GM12878 (cell line): ENCODE results near the gene MLN. TPM values are rescaled to one million over a fixed set of nuclear protein-coding genes. Genes with fewer than 3 reads are reported as not detected.

Experiments
- ATAC-seq: fragments of 200-7000 bp; cut with Tn5 transposase; 3 replicates; pipeline ENCODE4 v1.9.1; 2020; ENCODE audit warnings: mild to moderate bottlenecking, moderate library complexity
- BruUV-seq: library from RNA; stranded (reverse); fragments of 400-500 nt; replicated peaks from 2 replicates; lab custom pipeline; 2021; lab: Mats Ljungman, UMichigan
- CTCF ChIA-PET: fragments of 300-600 bp; sonication (Branson Sonifier 250); formaldehyde crosslinking; extraction: SDS; loops from one replicate; lab custom pipeline; 2021; ENCODE audit warnings: inconsistent platforms; lab: Yijun Ruan, JAX
- POLR2A ChIA-PET: fragments of 350-600 bp; formaldehyde crosslinking; extraction: SDS; loops from one replicate; lab custom pipeline; 2021; ENCODE audit warnings: inconsistent platforms; lab: Charles Lee
- RAD21 ChIA-PET: fragments of 300-600 bp; sonication (Branson Sonifier 250); formaldehyde crosslinking; loops from one replicate; lab custom pipeline; 2023; ENCODE audit warnings: antibody characterized with exemption; ENCODE audit not compliant: unreplicated experiment; lab: Charles Lee
- SMC1A ChIA-PET: fragments of 300-600 bp; sonication (Branson Sonifier 250); formaldehyde crosslinking; loops from one replicate; lab custom pipeline; 2023; ENCODE audit not compliant: unreplicated experiment, uncharacterized antibody; lab: Charles Lee
- DNase-seq: peaks from one replicate; pipeline ENCODE4 v3.0.0-alpha.2; 2011; ENCODE audit warnings: low read depth, low spot score
- FAIRE-seq: peaks from 3 replicates; lab custom pipeline; 2011; peaks lifted over from hg19 to GRCh38; lab: Jason Lieb, UNC
- H2AFZ ChIP-seq: 2 replicates; pipeline ENCODE4 v1.6.0; 2011; ENCODE audit warnings: low read depth, low read length, control low read depth; ENCODE audit not compliant: control insufficient read depth
- H3K27ac ChIP-seq: 2 replicates; pipeline ENCODE4 v1.5.1; 2011; ENCODE audit warnings: control low read depth; ENCODE audit not compliant: control insufficient read depth, insufficient read depth
- H3K27me3 ChIP-seq, 2 experiments: replicated peaks in 1 of 2; 2 replicates each; pipeline versions ENCODE4 v1.6.0 to v1.6.1; 2011; ENCODE audit warnings: low read length in 1 of 2; ENCODE audit not compliant: control insufficient read depth in 2 of 2, insufficient read depth in 2 of 2
- H3K36me3 ChIP-seq, 2 experiments: 2 replicates each; pipeline ENCODE4 v1.5.1; 2011; ENCODE audit warnings: low read length in 1 of 2; ENCODE audit not compliant: control insufficient read depth in 2 of 2, insufficient read depth in 2 of 2
- H3K4me1 ChIP-seq: 2 replicates; pipeline ENCODE4 v1.6.1; 2011; ENCODE audit warnings: mild to moderate bottlenecking, low read length, moderate library complexity, mixed read lengths; ENCODE audit not compliant: control insufficient read depth, insufficient read depth
- H3K4me2 ChIP-seq: 2 replicates; pipeline ENCODE4 v1.6.0; 2011; ENCODE audit warnings: control low read depth; ENCODE audit not compliant: control insufficient read depth, insufficient read depth
- H3K4me3 ChIP-seq: fragments of 200-600 bp; sonication (generic); 2 replicates; pipeline ENCODE4 v1.5.1; 2016
- H3K79me2 ChIP-seq: 2 replicates; pipeline ENCODE4 v1.6.0; 2011; ENCODE audit warnings: low read length; ENCODE audit not compliant: control insufficient read depth, insufficient read depth
- H3K9ac ChIP-seq: 2 replicates; pipeline ENCODE4 v1.8.0; 2011; ENCODE audit warnings: low read length, control low read depth, mixed read lengths; ENCODE audit not compliant: control insufficient read depth, insufficient read depth
- H3K9me3 ChIP-seq: replicated peaks from 3 replicates; pipeline ENCODE4 v1.5.1; 2011; ENCODE audit warnings: mild to moderate bottlenecking, low read length; ENCODE audit not compliant: control insufficient read depth, insufficient read depth
- H4K20me1 ChIP-seq: 2 replicates; pipeline ENCODE4 v1.6.0; 2011; ENCODE audit not compliant: control insufficient read depth, insufficient read depth
- BACH1 ChIP-seq: fragments of 450-650 bp; IDR thresholded peaks from 2 replicates; pipeline ENCODE4 v1.6.1; 2017; ENCODE audit warnings: mild to moderate bottlenecking, borderline replicate concordance
- DPF2 ChIP-seq: fragments of 450-650 bp; IDR thresholded peaks from 2 replicates; pipeline ENCODE4 v1.6.1; 2017; ENCODE audit warnings: mild to moderate bottlenecking
- HDAC2 ChIP-seq: fragments of 200-600 bp; sonication (generic); IDR thresholded peaks from 2 replicates; pipeline ENCODE4 v1.6.1; 2017
- NRF1 ChIP-seq: conservative IDR thresholded peaks from 2 replicates; pipeline ENCODE4 v1.6.1; 2011; ENCODE audit warnings: mild to moderate bottlenecking, low read depth, low read length, improper control_type of control experiment
- POLR2AphosphoS2 ChIP-seq: IDR thresholded peaks from 2 replicates; pipeline ENCODE4 v1.6.1; 2011; ENCODE audit warnings: low read depth, mild to moderate bottlenecking, low read length, improper control_type of control experiment, moderate library complexity
- SIN3A ChIP-seq: IDR thresholded peaks from 2 replicates; pipeline ENCODE4 v1.6.1; 2012; ENCODE audit warnings: low read depth, low read length, improper control_type of control experiment
- SPI1 ChIP-seq: IDR thresholded peaks from 2 replicates; pipeline ENCODE4 v1.6.1; 2011; ENCODE audit warnings: low read depth, mild to moderate bottlenecking, low read length, moderate library complexity, borderline replicate concordance; ENCODE audit not compliant: insufficient read depth
- SUPT20H ChIP-seq: IDR thresholded peaks from 2 replicates; pipeline ENCODE4 v1.6.1; 2011; ENCODE audit warnings: low read depth, mild to moderate bottlenecking, low read length, moderate library complexity, borderline replicate concordance; ENCODE audit not compliant: control insufficient read depth
- TCF12 ChIP-seq: IDR thresholded peaks from 2 replicates; pipeline ENCODE4 v1.6.1; 2011; ENCODE audit warnings: low read depth, mild to moderate bottlenecking, low read length
- YBX1 ChIP-seq: fragments of 450-650 bp; IDR thresholded peaks from 2 replicates; pipeline ENCODE4 v1.6.1; 2016; ENCODE audit warnings: antibody characterized with exemption
- WGBS: methylation state at CpG from one replicate; pipeline ENCODE4 v1.1.6; 2016; ENCODE audit warnings: low lambda C conversion rate; ENCODE audit not compliant: insufficient replicate concordance, insufficient coverage; ENCODE audit errors: missing lambda C conversion rate; 5-methylcytosine and 5-hydroxymethylcytosine counted together
- in situ Hi-C: fragments of 300-500 bp; cut with MboI; formaldehyde crosslinking; loops from 9 replicates; pipeline ENCODE4 v1.14.3; 2018; ENCODE audit warnings: mixed read lengths
- intact Hi-C: fragments of 100-400 bp; cut with micrococcal nuclease; formaldehyde crosslinking; loops from one replicate; pipeline ENCODE4 v1.14.2; 2022; ENCODE audit not compliant: unreplicated experiment
- polyA plus RNA-seq, 11 experiments: library from polyadenylated mRNA; depleted of rRNA in 4 of 11; unstranded in 6 of 11; stranded (reverse) in 5 of 11; fragments of >200 nt; fragmentation: Nextera tagmentation in 4 of 11; fragmentation: Illumina TruSeq in 1 of 11; extraction: Ambion mirVana in 4 of 11; extraction: Trizol in 1 of 11; gene quantifications; 1 replicate in 1 of 11; 2 replicates in 10 of 11; pipeline versions ENCODE4 v1.2.1 to v1.2.3, GENCODE V29; 2011 to 2016; ENCODE audit warnings: inconsistent platforms in 2 of 11, missing spikeins in 2 of 11, low read depth in 1 of 11
- total RNA-seq, 4 experiments: library from RNA; depleted of rRNA in 3 of 4; stranded (reverse); fragments of >200 nt in 3 of 4; fragmentation: Illumina TruSeq in 1 of 4; extraction: Trizol in 1 of 4; gene quantifications; 2 replicates each; pipeline versions ENCODE4 v1.2.1 to v1.2.3, GENCODE V29; 2013 to 2021
- TF ChIP-seq, protein P1 (sequence below): IDR thresholded peaks from 2 replicates; pipeline ENCODE4 v1.6.1; 2012; ENCODE audit warnings: low read depth, low read length, improper control_type of control experiment
- TF ChIP-seq, protein P2 (sequence below): fragments of 450-650 bp; IDR thresholded peaks from 2 replicates; pipeline ENCODE4 v1.6.1; 2017; ENCODE audit warnings: mild to moderate bottlenecking, low read depth, inconsistent platforms; ENCODE audit not compliant: poor library complexity, severe bottlenecking
- TF ChIP-seq, protein P3 (sequence below): IDR thresholded peaks from 2 replicates; pipeline ENCODE4 v1.6.1; 2012; ENCODE audit warnings: improper control_type of control experiment, low read depth, low read length; ENCODE audit not compliant: insufficient replicate concordance
- TF ChIP-seq, protein P4 (sequence below): IDR thresholded peaks from 2 replicates; pipeline ENCODE4 v1.6.1; 2012; ENCODE audit warnings: low read length, inconsistent platforms

The MLN gene
- total and polyA plus RNA-seq, 10 of the 15 experiments (the other 5 are each of a cell fraction or from before 2014, with no cell fraction given), result not detected

DNA sequence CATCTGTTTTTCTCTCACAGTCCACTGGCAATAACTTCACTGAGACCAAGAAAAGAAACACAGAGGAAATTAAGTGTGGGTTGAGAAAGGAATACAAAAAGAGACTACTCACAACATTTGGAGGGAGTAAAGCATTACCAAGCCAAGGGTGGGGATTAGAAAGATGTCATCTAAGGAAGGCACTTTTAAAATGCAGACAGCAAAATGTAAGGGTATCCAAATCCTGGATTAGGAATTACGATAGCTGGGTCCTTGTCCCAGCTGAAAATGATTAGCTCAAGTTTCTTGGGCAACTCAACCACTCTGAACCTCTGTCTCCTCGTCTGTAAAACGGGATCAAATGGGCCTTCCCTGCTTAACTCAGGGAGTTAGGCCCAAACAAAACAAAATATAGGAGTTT, 17.1 kb downstream of the MLN start:
- Histone ChIP-seq H3K9me3 (no peaks in the 10 kb centered on the region), H3K4me2 (peak overlapping the region; percentile 87; the same call in 1 of the 2 replicates), H3K27me3 (no peaks in the 10 kb centered on the region), H3K4me1 (peaks cover 6% of the 10 kb centered on the region), H3K9ac (no peak overlapping the region), H3K36me3 (peaks cover 5 to 13% of the 10 kb centered on the region in 2 experiments; a peak in 2 of 4 replicates), H3K27ac (no peak overlapping the region), H2AFZ (no peak overlapping the region), H4K20me1 (no peaks in the 10 kb centered on the region; the same call in 1 of the 2 replicates), H3K79me2 (peaks cover 30% of the 10 kb centered on the region), H3K4me3 (peak overlapping the region; percentile 95)
- ChIA-PET POLR2A (no interaction called here), SMC1A (interaction anchor here (1.4 kb wide), 1 partner anchor 15 kb away, joined by 4 read pairs; no protein-coding TSS in a partner anchor), RAD21 (interaction anchor here (0.9 kb wide), 1 partner anchor 15 kb away, joined by 3 read pairs; no protein-coding TSS in a partner anchor), CTCF (interaction anchor here (1.4 to 1.9 kb wide), 2 partner anchors 15 to 17 kb away, joined by 4 to 7 read pairs; no protein-coding TSS in a partner anchor)
- WGBS, result 95% methylated on average over 3 of the region's 3 CpGs
- BruUV-seq, result no TSS peak
- FAIRE-seq (no peak), DNase-seq (no peak), ATAC-seq (no peak)
- in situ Hi-C loops (no loop called here), intact Hi-C loops (no loop called here)
- TF ChIP-seq SPI1 (no peak), TCF12 (no peak), POLR2AphosphoS2 (no peak), BACH1 (no peak), SUPT20H (no peak), DPF2 (no peak), SIN3A (no peak), NRF1 (no peak), YBX1 (no peak), HDAC2 (no peak)
- TF ChIP-seq, protein P1, sequence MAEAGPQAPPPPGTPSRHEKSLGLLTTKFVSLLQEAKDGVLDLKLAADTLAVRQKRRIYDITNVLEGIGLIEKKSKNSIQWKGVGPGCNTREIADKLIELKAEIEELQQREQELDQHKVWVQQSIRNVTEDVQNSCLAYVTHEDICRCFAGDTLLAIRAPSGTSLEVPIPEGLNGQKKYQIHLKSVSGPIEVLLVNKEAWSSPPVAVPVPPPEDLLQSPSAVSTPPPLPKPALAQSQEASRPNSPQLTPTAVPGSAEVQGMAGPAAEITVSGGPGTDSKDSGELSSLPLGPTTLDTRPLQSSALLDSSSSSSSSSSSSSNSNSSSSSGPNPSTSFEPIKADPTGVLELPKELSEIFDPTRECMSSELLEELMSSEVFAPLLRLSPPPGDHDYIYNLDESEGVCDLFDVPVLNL, result no peak
- TF ChIP-seq, protein P2, sequence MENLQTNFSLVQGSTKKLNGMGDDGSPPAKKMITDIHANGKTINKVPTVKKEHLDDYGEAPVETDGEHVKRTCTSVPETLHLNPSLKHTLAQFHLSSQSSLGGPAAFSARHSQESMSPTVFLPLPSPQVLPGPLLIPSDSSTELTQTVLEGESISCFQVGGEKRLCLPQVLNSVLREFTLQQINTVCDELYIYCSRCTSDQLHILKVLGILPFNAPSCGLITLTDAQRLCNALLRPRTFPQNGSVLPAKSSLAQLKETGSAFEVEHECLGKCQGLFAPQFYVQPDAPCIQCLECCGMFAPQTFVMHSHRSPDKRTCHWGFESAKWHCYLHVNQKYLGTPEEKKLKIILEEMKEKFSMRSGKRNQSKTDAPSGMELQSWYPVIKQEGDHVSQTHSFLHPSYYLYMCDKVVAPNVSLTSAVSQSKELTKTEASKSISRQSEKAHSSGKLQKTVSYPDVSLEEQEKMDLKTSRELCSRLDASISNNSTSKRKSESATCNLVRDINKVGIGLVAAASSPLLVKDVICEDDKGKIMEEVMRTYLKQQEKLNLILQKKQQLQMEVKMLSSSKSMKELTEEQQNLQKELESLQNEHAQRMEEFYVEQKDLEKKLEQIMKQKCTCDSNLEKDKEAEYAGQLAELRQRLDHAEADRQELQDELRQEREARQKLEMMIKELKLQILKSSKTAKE, result no peak
- TF ChIP-seq, protein P3, sequence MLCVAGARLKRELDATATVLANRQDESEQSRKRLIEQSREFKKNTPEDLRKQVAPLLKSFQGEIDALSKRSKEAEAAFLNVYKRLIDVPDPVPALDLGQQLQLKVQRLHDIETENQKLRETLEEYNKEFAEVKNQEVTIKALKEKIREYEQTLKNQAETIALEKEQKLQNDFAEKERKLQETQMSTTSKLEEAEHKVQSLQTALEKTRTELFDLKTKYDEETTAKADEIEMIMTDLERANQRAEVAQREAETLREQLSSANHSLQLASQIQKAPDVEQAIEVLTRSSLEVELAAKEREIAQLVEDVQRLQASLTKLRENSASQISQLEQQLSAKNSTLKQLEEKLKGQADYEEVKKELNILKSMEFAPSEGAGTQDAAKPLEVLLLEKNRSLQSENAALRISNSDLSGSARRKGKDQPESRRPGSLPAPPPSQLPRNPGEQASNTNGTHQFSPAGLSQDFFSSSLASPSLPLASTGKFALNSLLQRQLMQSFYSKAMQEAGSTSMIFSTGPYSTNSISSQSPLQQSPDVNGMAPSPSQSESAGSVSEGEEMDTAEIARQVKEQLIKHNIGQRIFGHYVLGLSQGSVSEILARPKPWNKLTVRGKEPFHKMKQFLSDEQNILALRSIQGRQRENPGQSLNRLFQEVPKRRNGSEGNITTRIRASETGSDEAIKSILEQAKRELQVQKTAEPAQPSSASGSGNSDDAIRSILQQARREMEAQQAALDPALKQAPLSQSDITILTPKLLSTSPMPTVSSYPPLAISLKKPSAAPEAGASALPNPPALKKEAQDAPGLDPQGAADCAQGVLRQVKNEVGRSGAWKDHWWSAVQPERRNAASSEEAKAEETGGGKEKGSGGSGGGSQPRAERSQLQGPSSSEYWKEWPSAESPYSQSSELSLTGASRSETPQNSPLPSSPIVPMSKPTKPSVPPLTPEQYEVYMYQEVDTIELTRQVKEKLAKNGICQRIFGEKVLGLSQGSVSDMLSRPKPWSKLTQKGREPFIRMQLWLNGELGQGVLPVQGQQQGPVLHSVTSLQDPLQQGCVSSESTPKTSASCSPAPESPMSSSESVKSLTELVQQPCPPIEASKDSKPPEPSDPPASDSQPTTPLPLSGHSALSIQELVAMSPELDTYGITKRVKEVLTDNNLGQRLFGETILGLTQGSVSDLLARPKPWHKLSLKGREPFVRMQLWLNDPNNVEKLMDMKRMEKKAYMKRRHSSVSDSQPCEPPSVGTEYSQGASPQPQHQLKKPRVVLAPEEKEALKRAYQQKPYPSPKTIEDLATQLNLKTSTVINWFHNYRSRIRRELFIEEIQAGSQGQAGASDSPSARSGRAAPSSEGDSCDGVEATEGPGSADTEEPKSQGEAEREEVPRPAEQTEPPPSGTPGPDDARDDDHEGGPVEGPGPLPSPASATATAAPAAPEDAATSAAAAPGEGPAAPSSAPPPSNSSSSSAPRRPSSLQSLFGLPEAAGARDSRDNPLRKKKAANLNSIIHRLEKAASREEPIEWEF, result no peak
- TF ChIP-seq, protein P4, sequence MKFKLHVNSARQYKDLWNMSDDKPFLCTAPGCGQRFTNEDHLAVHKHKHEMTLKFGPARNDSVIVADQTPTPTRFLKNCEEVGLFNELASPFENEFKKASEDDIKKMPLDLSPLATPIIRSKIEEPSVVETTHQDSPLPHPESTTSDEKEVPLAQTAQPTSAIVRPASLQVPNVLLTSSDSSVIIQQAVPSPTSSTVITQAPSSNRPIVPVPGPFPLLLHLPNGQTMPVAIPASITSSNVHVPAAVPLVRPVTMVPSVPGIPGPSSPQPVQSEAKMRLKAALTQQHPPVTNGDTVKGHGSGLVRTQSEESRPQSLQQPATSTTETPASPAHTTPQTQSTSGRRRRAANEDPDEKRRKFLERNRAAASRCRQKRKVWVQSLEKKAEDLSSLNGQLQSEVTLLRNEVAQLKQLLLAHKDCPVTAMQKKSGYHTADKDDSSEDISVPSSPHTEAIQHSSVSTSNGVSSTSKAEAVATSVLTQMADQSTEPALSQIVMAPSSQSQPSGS, result no peak
